ENCODE measurements around the gene ZNF616. TPM values are rescaled to one million over a fixed set of nuclear protein-coding genes. Genes with fewer than 3 reads are reported as not detected.
A peak's percentile ranks its signal among the peaks of the same experiment; 100 is the strongest.

Gene ZNF616
- total RNA-seq (10 to 100 TPM in 1 of 9 donors, 1 to 10 TPM in 8; 1.8 to 10.0 (median 6.7) TPM), polyA plus RNA-seq (1 to 10 TPM; 1.7 to 3.4 TPM)
- long read RNA-seq, donor 1, full-length matches to known transcripts = 3 of 3 reads
- long read RNA-seq, donor 1, partial matches to known transcripts = 0 of 3 reads
- long read RNA-seq, donor 1, other reads (novel, unspliced or antisense) = 0 of 3 reads
- long read RNA-seq, donor 2, full-length matches to known transcripts = 4 of 5 reads
- long read RNA-seq, donor 2, partial matches to known transcripts = 0 of 5 reads
- long read RNA-seq, donor 2, other reads (novel, unspliced or antisense) = 1 of 5 reads
- long read RNA-seq, donor 3, full-length matches to known transcripts = 3 of 5 reads
- long read RNA-seq, donor 3, partial matches to known transcripts = 1 of 5 reads
- long read RNA-seq, donor 3, other reads (novel, unspliced or antisense) = 1 of 5 reads

GRCh38 chr19:52139252-52140031 is at the start of gene ZNF616:
TSS of gene ZNF616 (minus strand) at chr19:52139938. CDS start at chr19:52130512, 9,426 bp downstream.
- Histone ChIP-seq H3K36me3 (no peaks in the 10 kb centered on the region), H3K4me1 (peaks cover 0 to 21% (median 14%) of the 10 kb centered on the region in 12 donors), H3K27ac (peak within 1 kb of the TSS; percentile 79 to 97 (median 92)), H3K4me3 (peak within 1 kb of the TSS; percentile 60 to 93 (median 82)), H3K27me3 (no peaks in the 10 kb centered on the region), H3K9me3 (peaks cover 0 to 25% (median 0%) of the 10 kb centered on the region in 12 donors)
- DNase-seq (peak; percentile 93 to 99 (median 98)), ATAC-seq (peak; percentile 93 to 97 (median 96))
- 0 to 1% (median 0%) methylated on average over 47 to 49 of the region's 49 CpGs for WGBS, 4 donors
- TF ChIP-seq CTCF (IDR thresholded peaks at IDR 0.05) = peak; percentile 58 to 93 (median 84)
- peak in 1 of 2 donors; percentile 68 for TF ChIP-seq POLR2A (IDR thresholded peaks at IDR 0.05)
- intact Hi-C loops (cut with DNase I) = loop anchor here (1.0 to 10.0 kb wide), 15 partner anchors 31 to 609 kb away; partner anchors contain the start of genes PPP2R1A (in 4 of the 10), ZNF836 (in 3 of the 10) and ZNF841 (in 1 of the 10)

DNA sequence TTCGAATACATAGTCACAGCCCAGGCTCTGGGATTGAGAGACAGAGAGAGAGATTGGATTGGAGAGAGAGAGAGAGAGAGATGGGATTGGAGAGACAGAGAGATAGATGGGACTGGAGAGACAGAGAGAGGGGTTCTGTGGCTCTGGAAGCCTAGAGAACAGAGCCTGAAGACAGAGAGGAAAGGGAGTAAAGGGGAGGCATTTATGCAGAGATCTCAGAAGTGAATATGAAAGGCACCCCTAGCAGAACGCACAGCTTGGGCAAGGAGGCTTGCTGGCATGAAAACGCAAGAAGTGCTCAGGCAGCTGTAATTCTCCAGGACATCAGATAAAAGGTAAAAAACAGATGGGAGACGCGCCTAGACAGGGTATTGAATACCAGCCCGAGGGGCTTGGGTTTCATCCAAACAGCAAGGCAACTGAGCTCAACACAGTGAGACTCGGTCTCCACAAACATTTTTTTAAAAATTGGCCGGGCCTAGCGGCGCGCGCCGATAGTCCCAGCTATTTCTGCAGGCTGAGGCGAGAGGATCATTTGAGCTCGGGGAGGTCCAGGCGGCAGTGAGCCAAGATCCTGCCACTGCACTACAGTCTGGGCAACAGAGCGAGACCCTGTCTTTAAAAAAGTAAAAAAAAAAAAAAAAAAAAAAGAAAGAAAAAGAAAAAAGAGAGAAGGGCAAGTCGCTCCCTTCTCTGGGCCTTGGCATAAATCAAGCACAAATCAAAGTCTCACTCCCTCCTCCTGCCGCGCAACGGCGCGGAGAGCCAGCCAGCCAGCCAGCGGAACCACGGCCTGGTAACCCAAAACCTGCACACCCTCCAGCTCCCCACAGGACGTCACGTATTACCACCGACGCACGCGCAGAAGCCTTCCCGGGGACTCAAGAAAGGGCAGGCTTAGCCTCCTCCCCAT is 49.3 kb upstream of the ZNF616 start:
- peak in 2 of 12 donors; percentile 7 to 17 for TF ChIP-seq CTCF (IDR thresholded peaks at IDR 0.05)
- peak in 1 of 2 donors; percentile 64 for TF ChIP-seq POLR2A (IDR thresholded peaks at IDR 0.05)
- intact Hi-C loops (cut with DNase I) = loop anchor here in 7 of 10 donors (1.0 to 5.0 kb wide), 5 partner anchors 18 to 50 kb away; partner anchors contain the start of genes ZNF836 (in 3 of the 7) and ZNF616 (in 1 of the 7)

DNA sequence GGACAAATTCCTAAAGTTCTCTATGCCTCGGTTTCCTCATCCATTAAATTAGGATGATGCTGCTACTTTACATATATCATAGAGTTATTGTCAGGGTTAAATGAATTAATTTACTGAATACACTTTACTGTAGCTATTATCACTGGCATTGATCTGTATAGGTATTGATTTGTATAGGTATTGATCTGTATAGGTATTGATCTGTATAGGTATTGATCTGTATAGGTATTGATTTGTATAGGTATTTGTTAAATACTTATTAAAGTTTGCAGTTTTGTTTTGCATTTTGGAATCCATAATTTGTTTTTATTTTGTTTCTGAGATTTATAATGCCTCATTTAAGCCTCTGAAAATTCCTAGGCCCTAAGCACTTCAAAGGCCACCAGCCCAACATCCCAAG is 47.7 kb upstream of the ZNF616 start:
- H3K27ac ChIP-seq = no peak overlapping the region
- H3K9me3 ChIP-seq = no peaks in the 10 kb centered on the region
- DNase-seq (no peak), ATAC-seq (no peak)
- intact Hi-C loops (cut with DNase I) = loop anchor here in 3 of 10 donors (5.0 kb wide), 1 partner anchor 45 kb away; no protein-coding TSS in a partner anchor
- no peaks in the 10 kb centered on the region for H3K27me3 ChIP-seq
- H3K4me3 ChIP-seq = no peak overlapping the region
- TF ChIP-seq CTCF (IDR thresholded peaks at IDR 0.05) = no peak
- no peak for TF ChIP-seq POLR2A (IDR thresholded peaks at IDR 0.05)
- peaks cover 0 to 5% (median 0%) of the 10 kb centered on the region in 9 donors for H3K36me3 ChIP-seq
- WGBS, 4 donors = 94 to 100% (median 99%) methylated on average over 1 of the region's 1 CpG
- H3K4me1 ChIP-seq = peaks cover 5 to 29% (median 22%) of the 10 kb centered on the region in 12 donors

More for the DNA sequence above, 49.3 kb upstream of the ZNF616 start:
- peak overlapping the region; percentile 9 to 96 (median 52) for H3K4me3 ChIP-seq
- ATAC-seq (peak; percentile 0 to 29 (median 10)), DNase-seq (peak in 3 of 5 donors; percentile 86 to 100 (median 99))
- H3K9me3 ChIP-seq = no peaks in the 10 kb centered on the region
- WGBS, 4 donors = 0 to 2% (median 2%) methylated on average over 32 of the region's 32 CpGs
- peaks cover 5 to 45% (median 35%) of the 10 kb centered on the region in 12 donors for H3K4me1 ChIP-seq
- peaks cover 0 to 22% (median 7%) of the 10 kb centered on the region in 9 donors for H3K36me3 ChIP-seq
- peak overlapping the region; percentile 73 to 100 (median 90) for H3K27ac ChIP-seq
- H3K27me3 ChIP-seq = no peaks in the 10 kb centered on the region
